Smooth muscle cell (in vitro differentiated cells): ENCODE measurements around the gene UVRAG. TPM values are rescaled to one million over a fixed set of nuclear protein-coding genes. Genes with fewer than 3 reads are reported as not detected.

Experiments used
- DNase-seq: peaks from one replicate; lab custom pipeline; 2025; ENCODE audit not compliant: unreplicated experiment; lab: John Stamatoyannopoulos, UW
- H2AFZ ChIP-seq: fragments of 200-600 bp; sonication (generic); 2 replicates; pipeline ENCODE4 v1.6.0; 2016; ENCODE audit warnings: antibody characterized with exemption, low read depth, mild to moderate bottlenecking
- H3F3A ChIP-seq: fragments of 200-600 bp; sonication (generic); 2 replicates; pipeline ENCODE4 v1.6.0; 2017; ENCODE audit warnings: antibody characterized with exemption, low read depth
- H3K27ac ChIP-seq: fragments of 200-600 bp; sonication (generic); 2 replicates; pipeline ENCODE4 v1.5.1; 2016; ENCODE audit warnings: low read depth, mild to moderate bottlenecking
- H3K27me3 ChIP-seq: fragments of 200-600 bp; sonication (generic); 2 replicates; pipeline ENCODE4 v1.6.1; 2016; ENCODE audit warnings: low read depth, mild to moderate bottlenecking
- H3K36me3 ChIP-seq: fragments of 200-600 bp; sonication (generic); 2 replicates; pipeline ENCODE4 v1.5.1; 2016; ENCODE audit warnings: low read depth
- H3K4me1 ChIP-seq: fragments of 200-600 bp; sonication (generic); 2 replicates; pipeline ENCODE4 v1.5.1; 2016; ENCODE audit warnings: low read depth
- H3K4me2 ChIP-seq: fragments of 200-600 bp; sonication (generic); 2 replicates; pipeline ENCODE4 v1.6.0; 2016; ENCODE audit warnings: mild to moderate bottlenecking
- H3K4me3 ChIP-seq: fragments of 200-600 bp; sonication (generic); 2 replicates; pipeline ENCODE4 v1.5.1; 2016; ENCODE audit warnings: mild to moderate bottlenecking
- H3K79me2 ChIP-seq: fragments of 200-600 bp; sonication (generic); 2 replicates; pipeline ENCODE4 v1.6.0; 2016; ENCODE audit warnings: low read depth, mild to moderate bottlenecking
- H3K9ac ChIP-seq: fragments of 200-600 bp; sonication (generic); 2 replicates; pipeline ENCODE4 v1.6.0; 2016; ENCODE audit warnings: low read depth
- H3K9me3 ChIP-seq: fragments of 200-600 bp; sonication (generic); replicated peaks from 2 replicates; pipeline ENCODE4 v1.5.1; 2016; ENCODE audit warnings: low read depth
- H4K20me1 ChIP-seq: fragments of 200-600 bp; sonication (generic); 2 replicates; pipeline ENCODE4 v1.6.0; 2016; ENCODE audit warnings: low read depth
- CTCF ChIP-seq: fragments of 200-600 bp; sonication (generic); IDR thresholded peaks from 2 replicates; pipeline ENCODE4 v1.5.1; 2017; ENCODE audit warnings: borderline replicate concordance, mild to moderate bottlenecking, antibody characterized with exemption; ENCODE audit not compliant: insufficient read depth, poor library complexity, severe bottlenecking
- WGBS: methylation state at CpG from one replicate; pipeline ENCODE4 v1.1.7; 2016; ENCODE audit warnings: low lambda C conversion rate; 5-methylcytosine and 5-hydroxymethylcytosine counted together
- polyA plus RNA-seq: library from polyadenylated mRNA; unstranded; fragments of >200 nt; fragmentation: Nextera tagmentation; extraction: Ambion mirVana; gene quantifications from 2 replicates; pipeline ENCODE4 v1.2.1, GENCODE V29; 2016
- total RNA-seq: library from RNA; depleted of rRNA; stranded (reverse); fragments of >200 nt; gene quantifications from 2 replicates; pipeline ENCODE4 v1.2.3, GENCODE V29; 2014

Gene UVRAG
- total and polyA plus RNA-seq, 2 experiments from 2014 or later = 12.9 to 20.2 TPM

GRCh38 chr11:76185931-76186401 is 371.0 kb downstream of the UVRAG start:
- 31% methylated on average over 15 of the region's 15 CpGs for WGBS
- Histone ChIP-seq H3F3A (no peaks in the 10 kb centered on the region), H3K27ac (peak overlapping the region; percentile 70), H3K4me2 (peak overlapping the region; percentile 21), H2AFZ (peak overlapping the region; percentile 86), H3K9me3 (no peaks in the 10 kb centered on the region), H3K4me1 (peaks cover 14% of the 10 kb centered on the region), H3K4me3 (no peak overlapping the region), H4K20me1 (no peaks in the 10 kb centered on the region), H3K27me3 (no peaks in the 10 kb centered on the region), H3K79me2 (no peaks in the 10 kb centered on the region), H3K36me3 (no peaks in the 10 kb centered on the region), H3K9ac (no peak overlapping the region)
- DNase-seq = peak; percentile 21
- no peak for TF ChIP-seq CTCF

- H3K4me2 ChIP-seq = no peak overlapping the region
- TF ChIP-seq CTCF = no peak
- no peak overlapping the region for H3K9ac ChIP-seq
- no peaks in the 10 kb centered on the region for H3F3A ChIP-seq
- no peaks in the 10 kb centered on the region for H4K20me1 ChIP-seq
- 90% methylated on average over 21 of the region's 21 CpGs for WGBS
- H3K9me3 ChIP-seq = no peaks in the 10 kb centered on the region
- no peak for DNase-seq
- H3K36me3 ChIP-seq = no peaks in the 10 kb centered on the region
- peaks cover 14% of the 10 kb centered on the region for H3K4me1 ChIP-seq
- no peaks in the 10 kb centered on the region for H3K79me2 ChIP-seq
- no peak overlapping the region for H3K27ac ChIP-seq
- H3K4me3 ChIP-seq = no peak overlapping the region
- no peaks in the 10 kb centered on the region for H3K27me3 ChIP-seq
- no peak overlapping the region for H2AFZ ChIP-seq
Measured at GRCh38 chr11:76186776-76187279, 371.8 kb downstream of the UVRAG start.

GRCh38 chr11:76188873-76189272 is 373.9 kb downstream of the UVRAG start:
- no peak overlapping the region for H3K4me3 ChIP-seq
- no peak overlapping the region for H3K4me2 ChIP-seq
- TF ChIP-seq CTCF = no peak
- H3K9ac ChIP-seq = no peak overlapping the region
- H4K20me1 ChIP-seq = no peaks in the 10 kb centered on the region
- H3K36me3 ChIP-seq = no peaks in the 10 kb centered on the region
- H3F3A ChIP-seq = no peaks in the 10 kb centered on the region
- WGBS = 89% methylated on average over 4 of the region's 4 CpGs
- no peak overlapping the region for H3K27ac ChIP-seq
- no peaks in the 10 kb centered on the region for H3K27me3 ChIP-seq
- DNase-seq = no peak
- peaks cover 14% of the 10 kb centered on the region for H3K4me1 ChIP-seq
- H3K9me3 ChIP-seq = no peaks in the 10 kb centered on the region
- H2AFZ ChIP-seq = no peak overlapping the region
- no peaks in the 10 kb centered on the region for H3K79me2 ChIP-seq

GRCh38 chr11:76189682-76190081 is 374.7 kb downstream of the UVRAG start:
- no peak for TF ChIP-seq CTCF
- no peak overlapping the region for H3K4me2 ChIP-seq
- WGBS = 92% methylated on average over 4 of the region's 6 CpGs

More at GRCh38 chr11:76189682-76190081, 374.7 kb downstream of the UVRAG start:
- no peak overlapping the region for H3K27ac ChIP-seq
- no peaks in the 10 kb centered on the region for H3K9me3 ChIP-seq
- DNase-seq = no peak
- no peak overlapping the region for H2AFZ ChIP-seq
- no peak overlapping the region for H3K9ac ChIP-seq
- no peaks in the 10 kb centered on the region for H3F3A ChIP-seq
- no peaks in the 10 kb centered on the region for H3K27me3 ChIP-seq
- H3K4me1 ChIP-seq = peaks cover 13% of the 10 kb centered on the region
- H3K4me3 ChIP-seq = no peak overlapping the region
- H3K36me3 ChIP-seq = no peaks in the 10 kb centered on the region
- H4K20me1 ChIP-seq = no peaks in the 10 kb centered on the region
- H3K79me2 ChIP-seq = no peaks in the 10 kb centered on the region
